Neural cell (in vitro differentiated cells): ENCODE data around the gene OSBPL8. TPM values are rescaled to one million over a fixed set of nuclear protein-coding genes. Genes with fewer than 3 reads are reported as not detected.

Experiments
- H2AFZ ChIP-seq: fragments of 200-600, 300-800 bp; sonication (generic), shearing (Covaris generic); 2 replicates; pipeline ENCODE4 v1.6.0; 2014; ENCODE audit warnings: low read depth, mild to moderate bottlenecking, antibody characterized with exemption, low read length, moderate library complexity
- H3F3A ChIP-seq: fragments of 200-600 bp; shearing (Covaris generic); 2 replicates; pipeline ENCODE4 v1.6.1; 2016; ENCODE audit warnings: mild to moderate bottlenecking, moderate library complexity, mixed read lengths, antibody characterized with exemption, low read length; ENCODE audit not compliant: insufficient read depth, poor library complexity, severe bottlenecking
- H3K27ac ChIP-seq: fragments of 200-600, 300-800 bp; sonication (generic), shearing (Covaris generic); 2 replicates; pipeline ENCODE4 v1.5.1; 2014; ENCODE audit warnings: mild to moderate bottlenecking, low read length, moderate library complexity
- H3K27me3 ChIP-seq: fragments of 300-800, 200-600 bp; sonication (generic), shearing (Covaris generic); 2 replicates; pipeline ENCODE4 v1.6.0; 2014; ENCODE audit warnings: mild to moderate bottlenecking, low read depth, low read length, moderate library complexity; ENCODE audit not compliant: insufficient read depth
- H3K36me3 ChIP-seq: fragments of 300-800, 200-600 bp; sonication (generic), shearing (Covaris generic); 2 replicates; pipeline ENCODE4 v1.5.1; 2014; ENCODE audit warnings: mild to moderate bottlenecking, antibody characterized with exemption, low read length, moderate library complexity; ENCODE audit not compliant: insufficient read depth
- H3K4me2 ChIP-seq: fragments of 300-800, 200-600 bp; sonication (generic), shearing (Covaris generic); 2 replicates; pipeline ENCODE4 v1.6.0; 2014; ENCODE audit warnings: mild to moderate bottlenecking, low read length
- H3K4me3 ChIP-seq: fragments of 300-800, 200-600 bp; sonication (generic), shearing (Covaris generic); 2 replicates; pipeline ENCODE4 v1.5.1; 2014; ENCODE audit warnings: mild to moderate bottlenecking, low read length, moderate library complexity
- H3K79me2 ChIP-seq: fragments of 200-600 bp; shearing (Covaris generic); replicated peaks from 2 replicates; pipeline ENCODE4 v1.6.0; 2014; ENCODE audit warnings: mild to moderate bottlenecking, low read length, moderate library complexity; ENCODE audit not compliant: insufficient read depth
- H3K9ac ChIP-seq: fragments of 300-800, 200-600 bp; sonication (generic), shearing (Covaris generic); 2 replicates; pipeline ENCODE4 v1.6.1; 2016; ENCODE audit warnings: mild to moderate bottlenecking, low read length, mixed read lengths
- H3K9me2 ChIP-seq: fragments of 200-600 bp; shearing (Covaris generic); 2 replicates; pipeline ENCODE4 v1.6.1; 2016; ENCODE audit warnings: mild to moderate bottlenecking, low read length, mixed read lengths; ENCODE audit not compliant: insufficient read depth
- H3K9me3 ChIP-seq: fragments of 200-600, 300-800 bp; sonication (generic), shearing (Covaris generic); 2 replicates; pipeline ENCODE4 v1.6.1; 2016; ENCODE audit warnings: mild to moderate bottlenecking, mixed run types, low read length, moderate library complexity, mixed read lengths
- H4K20me1 ChIP-seq: fragments of 200-600 bp; shearing (Covaris generic); 2 replicates; pipeline ENCODE4 v1.6.1; 2016; ENCODE audit warnings: mild to moderate bottlenecking, mixed run types; ENCODE audit not compliant: insufficient read depth
- CTCF ChIP-seq: fragments of 450-650 bp; IDR thresholded peaks from 2 replicates; pipeline ENCODE4 v1.5.1; 2014; ENCODE audit warnings: antibody characterized with exemption, mild to moderate bottlenecking, moderate library complexity; ENCODE audit not compliant: poor library complexity, severe bottlenecking
- EP300 ChIP-seq: fragments of 450-650 bp; conservative IDR thresholded peaks from 2 replicates; pipeline ENCODE4 v1.6.1; 2014; ENCODE audit warnings: antibody characterized with exemption, mild to moderate bottlenecking, moderate library complexity; ENCODE audit not compliant: poor library complexity, severe bottlenecking
- EZH2 ChIP-seq: fragments of 200-600, 300-800 bp; shearing (Covaris generic), sonication (generic); IDR thresholded peaks from 2 replicates; pipeline ENCODE4 v1.6.1; 2014; ENCODE audit warnings: antibody characterized with exemption, low read length, borderline replicate concordance, mild to moderate bottlenecking; ENCODE audit not compliant: insufficient read depth, poor library complexity, severe bottlenecking
- MXI1 ChIP-seq: fragments of 450-650 bp; conservative IDR thresholded peaks from 2 replicates; pipeline ENCODE4 v1.6.1; 2014; ENCODE audit warnings: antibody characterized with exemption, mild to moderate bottlenecking; ENCODE audit not compliant: poor library complexity, severe bottlenecking
- POLR2AphosphoS5 ChIP-seq: IDR thresholded peaks from 2 replicates; pipeline ENCODE4 v1.6.1; 2012
- RAD21 ChIP-seq: fragments of 450-650 bp; conservative IDR thresholded peaks from 2 replicates; pipeline ENCODE4 v1.6.1; 2014; ENCODE audit warnings: antibody characterized with exemption, mild to moderate bottlenecking, moderate library complexity
- REST ChIP-seq: IDR thresholded peaks from 2 replicates; pipeline ENCODE4 v1.6.1; 2012; ENCODE audit warnings: borderline replicate concordance
- SMC3 ChIP-seq: fragments of 450-650 bp; conservative IDR thresholded peaks from 2 replicates; pipeline ENCODE4 v1.6.1; 2014; ENCODE audit warnings: antibody characterized with exemption, mild to moderate bottlenecking, moderate library complexity; ENCODE audit not compliant: poor library complexity
- TAF1 ChIP-seq: IDR thresholded peaks from 2 replicates; pipeline ENCODE4 v1.6.1; 2012; ENCODE audit warnings: low read depth
- polyA plus RNA-seq: library from polyadenylated mRNA; depleted of rRNA; stranded (reverse); fragments of >200 nt; gene quantifications from 2 replicates; pipeline ENCODE4 v1.2.3, GENCODE V29; 2014

The OSBPL8 gene
- polyA plus RNA-seq, 1 donor from 2014 or later: 126 TPM

- H4K20me1 ChIP-seq: no peaks in the 10 kb centered on the region
- H3K79me2 ChIP-seq: peaks cover 7% of the 10 kb centered on the region
These were observed 115.1 kb downstream of the OSBPL8 start for GRCh38 chr12:76444408-76444984.

DNA sequence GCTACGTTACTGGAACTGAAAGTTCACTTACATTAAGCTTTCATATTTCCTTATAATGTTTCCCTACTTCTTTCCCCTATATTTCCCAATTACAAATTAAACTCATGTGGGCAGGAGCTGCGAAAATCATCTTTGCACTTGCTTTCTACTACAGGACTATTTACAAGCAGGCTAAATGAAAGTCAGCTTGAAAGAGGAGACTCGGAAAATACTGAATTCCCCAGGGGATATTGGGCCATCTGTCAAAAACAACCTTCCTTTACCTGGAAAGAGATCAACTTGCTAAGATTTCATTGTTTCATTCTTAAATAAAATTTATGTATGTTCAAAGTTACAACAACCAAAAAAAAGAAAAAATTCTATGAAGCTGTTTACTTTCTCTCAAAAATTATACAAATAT is 118.6 kb downstream of the OSBPL8 start:
- H3K9me2 ChIP-seq: no peaks in the 10 kb centered on the region
- H3K9ac ChIP-seq: no peak overlapping the region
- H3K27me3 ChIP-seq: no peaks in the 10 kb centered on the region
- H3K27ac ChIP-seq: no peak overlapping the region
- no peak overlapping the region for H3K4me3 ChIP-seq
- H3F3A ChIP-seq: no peaks in the 10 kb centered on the region
- no peaks in the 10 kb centered on the region for H3K9me3 ChIP-seq
- H3K36me3 ChIP-seq: no peaks in the 10 kb centered on the region
- peaks cover 3% of the 10 kb centered on the region for H3K79me2 ChIP-seq
- H2AFZ ChIP-seq: no peak overlapping the region
- H4K20me1 ChIP-seq: no peaks in the 10 kb centered on the region
- H3K4me2 ChIP-seq: no peak overlapping the region
- TF ChIP-seq TAF1: no peak
- no peak for TF ChIP-seq EZH2
- TF ChIP-seq POLR2AphosphoS5: no peak
- no peak for TF ChIP-seq REST
- TF ChIP-seq SMC3: no peak
- TF ChIP-seq CTCF: no peak

More at GRCh38 chr12:76444408-76444984, 115.1 kb downstream of the OSBPL8 start:
- Histone ChIP-seq H3K4me3 (no peak overlapping the region), H3K9ac (no peak overlapping the region), H2AFZ (no peak overlapping the region), H3K9me3 (no peaks in the 10 kb centered on the region), H3F3A (no peaks in the 10 kb centered on the region), H3K9me2 (no peaks in the 10 kb centered on the region), H3K27ac (no peak overlapping the region), H3K4me2 (no peak overlapping the region), H3K27me3 (no peaks in the 10 kb centered on the region), H3K36me3 (no peaks in the 10 kb centered on the region)
- no peak for TF ChIP-seq MXI1
- no peak for TF ChIP-seq CTCF
- no peak for TF ChIP-seq POLR2AphosphoS5
- no peak for TF ChIP-seq REST
- no peak for TF ChIP-seq SMC3
- TF ChIP-seq TAF1: no peak
- TF ChIP-seq EZH2: no peak
- no peak for TF ChIP-seq RAD21
- TF ChIP-seq EP300: no peak
